Panc1 (cell line): ENCODE results near the gene MTTP. TPM values are rescaled to one million over a fixed set of nuclear protein-coding genes. Genes with fewer than 3 reads are reported as not detected.

ENCODE experiments used
- ATAC-seq: fragments of 200-7000 bp; cut with Tn5 transposase; 2 replicates; pipeline ENCODE4 v1.9.1; 2020; ENCODE audit warnings: mild to moderate bottlenecking, moderate library complexity
- BruUV-seq: library from RNA; stranded (reverse); fragments of 400-500 nt; replicated peaks from 2 replicates; lab custom pipeline; 2021; lab: Mats Ljungman, UMichigan
- CTCF ChIA-PET: fragments of 300-600 bp; sonication (Branson Sonifier 250); formaldehyde crosslinking; loops from one replicate; lab custom pipeline; 2022; ENCODE audit warnings: antibody characterized with exemption; lab: Charles Lee
- POLR2A ChIA-PET: fragments of 300-600 bp; sonication (Branson Sonifier 250); formaldehyde crosslinking; loops from one replicate; lab custom pipeline; 2022; ENCODE audit warnings: antibody characterized with exemption; lab: Charles Lee
- DNase-seq: peaks from one replicate; pipeline ENCODE4 v3.0.0-alpha.2; 2010; ENCODE audit warnings: low read depth, low spot score
- H3K27ac ChIP-seq: 2 replicates; pipeline ENCODE4 v1.5.1; 2011; ENCODE audit warnings: mild to moderate bottlenecking, low read length, inconsistent platforms
- H3K27me3 ChIP-seq: fragments of 200-500 bp; sonication (Bioruptor generic); 2 replicates; pipeline ENCODE4 v1.6.0; 2014; ENCODE audit warnings: low read length, inconsistent platforms; ENCODE audit not compliant: control insufficient read depth, insufficient read depth
- H3K36me3 ChIP-seq: fragments of 200-500 bp; sonication (Bioruptor generic); 2 replicates; pipeline ENCODE4 v1.5.1; 2014; ENCODE audit warnings: inconsistent platforms, mild to moderate bottlenecking, low read length, moderate library complexity; ENCODE audit not compliant: control insufficient read depth, insufficient read depth
- H3K4me1 ChIP-seq: 2 replicates; pipeline ENCODE4 v1.5.1; 2011; ENCODE audit warnings: inconsistent platforms, mild to moderate bottlenecking, low read length, moderate library complexity; ENCODE audit not compliant: control insufficient read depth, insufficient read depth
- H3K4me3 ChIP-seq, 2 experiments: 2 replicates each; pipeline ENCODE4 v1.5.1; 2011 to 2012; ENCODE audit warnings: low read depth in 2 of 2, low read length in 2 of 2, mild to moderate bottlenecking in 2 of 2, inconsistent platforms in 1 of 2, moderate library complexity in 1 of 2
- H3K9me3 ChIP-seq: fragments of 200-500 bp; sonication (Bioruptor generic); 2 replicates; pipeline ENCODE4 v1.5.1; 2014; ENCODE audit warnings: low read depth, mild to moderate bottlenecking, inconsistent platforms, low read length, moderate library complexity; ENCODE audit not compliant: control insufficient read depth, insufficient read depth
- POLR2AphosphoS5 ChIP-seq: IDR thresholded peaks from 2 replicates; pipeline ENCODE4 v1.6.1; 2012; ENCODE audit warnings: mild to moderate bottlenecking, low read depth, low read length, moderate library complexity
- SIN3A ChIP-seq: IDR thresholded peaks from 2 replicates; pipeline ENCODE4 v1.6.1; 2012; ENCODE audit warnings: low read depth, mild to moderate bottlenecking, low read length, moderate library complexity, borderline replicate concordance; ENCODE audit not compliant: insufficient read depth
- TCF7L2 ChIP-seq: IDR thresholded peaks from 2 replicates; pipeline ENCODE4 v1.6.1; 2011; ENCODE audit warnings: mild to moderate bottlenecking, low read depth, low read length, inconsistent platforms
- in situ Hi-C: cut with HindIII; loops from 2 replicates; pipeline ENCODE4 v1.10.0; 2016; ENCODE audit warnings: low sequenced_read_pairs, low pct_unique_long_range_greater_than_20kb
- intact Hi-C: fragments of 100-400 bp; cut with micrococcal nuclease; formaldehyde crosslinking; loops from one replicate; pipeline ENCODE4 v1.10.0; 2022; ENCODE audit not compliant: unreplicated experiment
- total RNA-seq: library from RNA; stranded (reverse); gene quantifications from one replicate; pipeline ENCODE4 v1.2.1, GENCODE V29; 2021; ENCODE audit not compliant: unreplicated experiment
- TF ChIP-seq, protein P1 (sequence below): fragments of 450-650 bp; IDR thresholded peaks from 2 replicates; pipeline ENCODE4 v1.5.1; 2017; ENCODE audit warnings: mild to moderate bottlenecking
- TF ChIP-seq, protein P2 (sequence below), 2 experiments: IDR thresholded peaks; 2 replicates each; pipeline ENCODE4 v1.6.1; 2011 to 2012; ENCODE audit warnings: low read depth in 2 of 2, control low read depth in 1 of 2, low read length in 1 of 2, mild to moderate bottlenecking in 1 of 2, moderate library complexity in 1 of 2; ENCODE audit not compliant: insufficient read depth in 1 of 2

MTTP gene
- total RNA-seq, 1 experiment from 2014 or later, result 0.26 TPM

DNA sequence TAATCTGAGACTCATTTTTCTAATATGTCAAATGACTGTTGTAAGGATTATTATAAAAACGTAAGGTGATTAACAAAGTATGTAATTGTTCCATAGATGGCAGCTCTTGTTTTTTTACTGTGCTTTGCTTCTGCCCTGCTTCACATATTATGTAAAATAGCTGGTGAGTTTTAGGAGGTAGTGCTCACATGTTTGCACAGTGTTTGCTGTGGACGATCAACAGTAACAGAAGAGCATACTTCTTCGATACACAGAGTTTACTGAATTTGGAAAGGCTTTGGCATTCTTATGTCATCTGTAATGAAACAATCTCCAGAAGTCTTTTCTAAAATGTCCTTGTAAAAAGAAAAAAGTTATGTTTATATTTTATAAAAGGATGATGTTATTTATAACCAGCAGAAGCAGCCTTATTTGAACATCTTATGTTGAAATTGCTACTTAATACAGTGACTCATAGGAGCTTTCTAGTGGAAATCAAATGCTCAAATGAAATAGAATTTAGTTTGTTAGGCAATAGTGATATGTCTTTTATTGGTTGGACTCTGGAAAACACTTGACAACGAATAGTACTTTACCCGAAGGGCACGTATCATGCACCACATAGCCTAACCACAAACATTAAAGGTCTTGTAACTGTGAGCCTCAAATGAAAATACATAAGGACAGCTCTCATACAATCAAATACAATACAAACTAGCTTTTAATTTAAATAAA lies 1.9 kb upstream of the MTTP start:
- BruUV-seq, result no TSS peak
- intact Hi-C loops (no loop called here), in situ Hi-C loops (no loop called here)
- Histone ChIP-seq H3K36me3 (no peaks in the 10 kb centered on the region), H3K27ac (no peak overlapping the region), H3K27me3 (no peaks in the 10 kb centered on the region), H3K4me3 (no peak overlapping the region), H3K9me3 (no peaks in the 10 kb centered on the region), H3K4me1 (no peaks in the 10 kb centered on the region)
- ATAC-seq (no peak), DNase-seq (no peak)
- CTCF ChIA-PET, result no interaction called here
- TF ChIP-seq SIN3A (no peak), TCF7L2 (no peak), POLR2AphosphoS5 (no peak)
- TF ChIP-seq, protein P1, sequence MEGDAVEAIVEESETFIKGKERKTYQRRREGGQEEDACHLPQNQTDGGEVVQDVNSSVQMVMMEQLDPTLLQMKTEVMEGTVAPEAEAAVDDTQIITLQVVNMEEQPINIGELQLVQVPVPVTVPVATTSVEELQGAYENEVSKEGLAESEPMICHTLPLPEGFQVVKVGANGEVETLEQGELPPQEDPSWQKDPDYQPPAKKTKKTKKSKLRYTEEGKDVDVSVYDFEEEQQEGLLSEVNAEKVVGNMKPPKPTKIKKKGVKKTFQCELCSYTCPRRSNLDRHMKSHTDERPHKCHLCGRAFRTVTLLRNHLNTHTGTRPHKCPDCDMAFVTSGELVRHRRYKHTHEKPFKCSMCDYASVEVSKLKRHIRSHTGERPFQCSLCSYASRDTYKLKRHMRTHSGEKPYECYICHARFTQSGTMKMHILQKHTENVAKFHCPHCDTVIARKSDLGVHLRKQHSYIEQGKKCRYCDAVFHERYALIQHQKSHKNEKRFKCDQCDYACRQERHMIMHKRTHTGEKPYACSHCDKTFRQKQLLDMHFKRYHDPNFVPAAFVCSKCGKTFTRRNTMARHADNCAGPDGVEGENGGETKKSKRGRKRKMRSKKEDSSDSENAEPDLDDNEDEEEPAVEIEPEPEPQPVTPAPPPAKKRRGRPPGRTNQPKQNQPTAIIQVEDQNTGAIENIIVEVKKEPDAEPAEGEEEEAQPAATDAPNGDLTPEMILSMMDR, result no peak
- TF ChIP-seq, protein P2, sequence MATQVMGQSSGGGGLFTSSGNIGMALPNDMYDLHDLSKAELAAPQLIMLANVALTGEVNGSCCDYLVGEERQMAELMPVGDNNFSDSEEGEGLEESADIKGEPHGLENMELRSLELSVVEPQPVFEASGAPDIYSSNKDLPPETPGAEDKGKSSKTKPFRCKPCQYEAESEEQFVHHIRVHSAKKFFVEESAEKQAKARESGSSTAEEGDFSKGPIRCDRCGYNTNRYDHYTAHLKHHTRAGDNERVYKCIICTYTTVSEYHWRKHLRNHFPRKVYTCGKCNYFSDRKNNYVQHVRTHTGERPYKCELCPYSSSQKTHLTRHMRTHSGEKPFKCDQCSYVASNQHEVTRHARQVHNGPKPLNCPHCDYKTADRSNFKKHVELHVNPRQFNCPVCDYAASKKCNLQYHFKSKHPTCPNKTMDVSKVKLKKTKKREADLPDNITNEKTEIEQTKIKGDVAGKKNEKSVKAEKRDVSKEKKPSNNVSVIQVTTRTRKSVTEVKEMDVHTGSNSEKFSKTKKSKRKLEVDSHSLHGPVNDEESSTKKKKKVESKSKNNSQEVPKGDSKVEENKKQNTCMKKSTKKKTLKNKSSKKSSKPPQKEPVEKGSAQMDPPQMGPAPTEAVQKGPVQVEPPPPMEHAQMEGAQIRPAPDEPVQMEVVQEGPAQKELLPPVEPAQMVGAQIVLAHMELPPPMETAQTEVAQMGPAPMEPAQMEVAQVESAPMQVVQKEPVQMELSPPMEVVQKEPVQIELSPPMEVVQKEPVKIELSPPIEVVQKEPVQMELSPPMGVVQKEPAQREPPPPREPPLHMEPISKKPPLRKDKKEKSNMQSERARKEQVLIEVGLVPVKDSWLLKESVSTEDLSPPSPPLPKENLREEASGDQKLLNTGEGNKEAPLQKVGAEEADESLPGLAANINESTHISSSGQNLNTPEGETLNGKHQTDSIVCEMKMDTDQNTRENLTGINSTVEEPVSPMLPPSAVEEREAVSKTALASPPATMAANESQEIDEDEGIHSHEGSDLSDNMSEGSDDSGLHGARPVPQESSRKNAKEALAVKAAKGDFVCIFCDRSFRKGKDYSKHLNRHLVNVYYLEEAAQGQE (IDR thresholded peaks at IDR 0.05; ENCODE audit: insufficient read depth in 1 of 2, low read depth in 2 of 2, low read length in 1 of 2), result no peak
- POLR2A ChIA-PET, result no interaction called here

- no TSS peak for BruUV-seq
- no peaks in the 10 kb centered on the region for H3K36me3 ChIP-seq
- H3K27me3 ChIP-seq, result no peaks in the 10 kb centered on the region
- in situ Hi-C loops, result no loop called here
- CTCF ChIA-PET, result no interaction called here
- ATAC-seq, result no peak
- DNase-seq, result no peak
- POLR2A ChIA-PET, result no interaction called here
- no peaks in the 10 kb centered on the region for H3K4me1 ChIP-seq
- H3K4me3 ChIP-seq, result no peak overlapping the region
- H3K9me3 ChIP-seq, result no peaks in the 10 kb centered on the region
- no peak overlapping the region for H3K27ac ChIP-seq
- intact Hi-C loops, result no loop called here
- TF ChIP-seq POLR2AphosphoS5 (no peak), SIN3A (no peak), TCF7L2 (no peak)
- TF ChIP-seq, protein P1, result no peak
- TF ChIP-seq, protein P2 (IDR thresholded peaks at IDR 0.05; ENCODE audit: insufficient read depth in 1 of 2, low read depth in 2 of 2, low read length in 1 of 2), result no peak
Measured at GRCh38 chr4:99573735-99574368, 772 bp upstream of the MTTP start.
